ENCODE data around the gene CEP164.

CEP164 gene

DNA sequence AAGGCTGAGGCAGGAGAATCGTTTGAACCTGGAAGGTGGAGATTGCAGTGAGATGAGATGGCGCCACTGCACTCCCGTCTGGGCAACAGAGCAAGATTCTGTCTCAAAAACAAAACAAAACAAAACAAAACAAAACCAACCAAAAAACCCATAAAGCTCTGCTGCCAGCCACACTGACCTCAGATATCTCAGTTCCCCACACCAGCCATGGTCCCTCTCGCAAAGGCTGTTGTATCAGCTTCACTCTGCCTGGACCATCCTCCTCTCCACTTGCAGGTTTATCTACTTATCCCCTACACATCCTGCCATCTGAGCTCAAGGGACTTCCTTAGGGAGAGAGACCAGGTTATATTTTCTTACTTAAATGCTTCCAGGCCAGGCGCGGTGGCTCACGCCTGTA lies 25.4 kb upstream of the CEP164 start:
- DNase-seq (ENCODE audit: low read depth in 2 of 2) = no peak
- H3K4me3 ChIP-seq (replicated peaks in 1 of 2; ENCODE audit: low read depth in 2 of 2, low read length in 2 of 2) = no peak overlapping the region
- TF ChIP-seq, protein P1, sequence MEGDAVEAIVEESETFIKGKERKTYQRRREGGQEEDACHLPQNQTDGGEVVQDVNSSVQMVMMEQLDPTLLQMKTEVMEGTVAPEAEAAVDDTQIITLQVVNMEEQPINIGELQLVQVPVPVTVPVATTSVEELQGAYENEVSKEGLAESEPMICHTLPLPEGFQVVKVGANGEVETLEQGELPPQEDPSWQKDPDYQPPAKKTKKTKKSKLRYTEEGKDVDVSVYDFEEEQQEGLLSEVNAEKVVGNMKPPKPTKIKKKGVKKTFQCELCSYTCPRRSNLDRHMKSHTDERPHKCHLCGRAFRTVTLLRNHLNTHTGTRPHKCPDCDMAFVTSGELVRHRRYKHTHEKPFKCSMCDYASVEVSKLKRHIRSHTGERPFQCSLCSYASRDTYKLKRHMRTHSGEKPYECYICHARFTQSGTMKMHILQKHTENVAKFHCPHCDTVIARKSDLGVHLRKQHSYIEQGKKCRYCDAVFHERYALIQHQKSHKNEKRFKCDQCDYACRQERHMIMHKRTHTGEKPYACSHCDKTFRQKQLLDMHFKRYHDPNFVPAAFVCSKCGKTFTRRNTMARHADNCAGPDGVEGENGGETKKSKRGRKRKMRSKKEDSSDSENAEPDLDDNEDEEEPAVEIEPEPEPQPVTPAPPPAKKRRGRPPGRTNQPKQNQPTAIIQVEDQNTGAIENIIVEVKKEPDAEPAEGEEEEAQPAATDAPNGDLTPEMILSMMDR (IDR thresholded peaks at IDR 0.05; ENCODE audit: low read depth, low read length) = no peak

DNA sequence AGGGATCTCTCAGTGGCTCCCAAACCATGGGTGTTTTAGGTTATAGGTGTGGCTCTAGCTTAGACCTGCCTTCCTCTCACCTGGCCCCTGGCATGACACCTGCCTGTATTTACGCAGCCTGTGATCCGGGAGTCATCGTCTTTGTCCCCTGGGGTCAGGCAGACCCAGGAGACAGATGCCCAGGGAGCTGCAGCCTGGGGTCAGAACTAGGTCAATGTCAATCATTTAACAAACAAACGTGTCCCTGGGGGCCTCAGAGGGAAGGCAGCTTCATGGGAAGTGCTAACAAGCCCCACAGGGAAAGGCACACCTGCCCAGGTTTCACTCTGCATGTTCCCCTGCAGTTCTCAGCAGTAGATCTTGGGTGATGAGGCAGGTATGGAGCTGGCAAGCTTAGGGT lies 24.6 kb upstream of the CEP164 start:
- DNase-seq (ENCODE audit: low read depth in 2 of 2) = no peak
- H3K4me3 ChIP-seq (replicated peaks in 1 of 2; ENCODE audit: low read depth in 2 of 2, low read length in 2 of 2) = no peak overlapping the region
- TF ChIP-seq, protein P1 (IDR thresholded peaks at IDR 0.05; ENCODE audit: low read depth, low read length) = no peak

DNA sequence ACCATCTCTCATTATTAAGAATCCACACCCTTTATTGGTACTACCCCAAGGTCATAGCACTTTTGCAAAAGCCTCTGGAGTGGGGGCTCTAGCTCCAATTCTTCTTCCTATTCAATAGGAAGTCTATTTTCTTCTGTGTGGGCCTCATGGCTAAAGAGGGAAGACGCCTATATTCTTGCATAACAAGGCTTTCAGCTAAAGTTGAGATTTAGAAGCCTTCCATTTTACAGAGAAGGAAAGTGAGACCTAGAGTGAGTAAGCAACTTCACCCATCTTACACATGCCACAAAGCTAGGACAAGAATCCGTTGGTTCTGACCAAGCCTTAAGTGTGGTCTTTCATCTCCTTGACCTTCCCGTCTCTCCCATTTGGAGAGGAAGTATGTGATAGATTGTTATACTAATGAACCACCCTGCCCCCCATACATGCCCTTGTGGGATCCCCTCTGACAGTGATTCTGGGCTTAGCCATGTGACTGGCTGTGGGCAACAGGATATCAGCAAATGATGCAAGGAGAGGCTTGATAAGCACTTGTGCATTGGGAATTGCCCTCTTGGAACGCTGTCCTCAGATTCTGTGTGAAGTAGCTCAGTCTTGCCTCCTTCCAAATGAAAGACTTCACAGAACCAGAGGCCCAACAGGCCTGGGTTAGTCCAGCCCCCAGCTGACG lies 23.9 kb upstream of the CEP164 start:
- DNase-seq (ENCODE audit: low read depth in 2 of 2) = no peak
- TF ChIP-seq, protein P1 (IDR thresholded peaks at IDR 0.05; ENCODE audit: low read depth, low read length) = no peak
- no peak overlapping the region for H3K4me3 ChIP-seq (replicated peaks in 1 of 2; ENCODE audit: low read depth in 2 of 2, low read length in 2 of 2)

DNA sequence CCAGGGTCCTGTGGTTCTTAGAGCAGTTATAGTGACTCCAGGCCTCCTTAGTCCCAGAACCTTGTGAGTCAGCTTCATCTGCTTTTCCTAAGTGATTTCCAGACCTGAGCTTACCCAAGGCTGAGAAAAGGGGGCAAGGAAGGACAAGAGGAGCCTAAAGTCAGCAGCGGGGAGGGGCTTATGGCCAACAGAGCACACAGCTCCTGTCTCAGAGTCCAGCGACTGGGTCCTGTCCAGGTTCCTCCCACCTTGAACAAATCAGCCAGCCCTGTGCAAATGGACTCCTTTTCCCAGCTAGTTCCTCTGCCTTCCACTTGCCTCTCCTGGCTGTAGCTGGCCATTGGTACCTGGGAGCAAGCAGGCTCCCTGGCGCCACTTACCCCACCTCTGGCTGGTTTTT lies 22.5 kb upstream of the CEP164 start:
- no peak for DNase-seq (ENCODE audit: low read depth in 2 of 2)
- TF ChIP-seq, protein P1 (IDR thresholded peaks at IDR 0.05; ENCODE audit: low read depth, low read length) = no peak
- H3K4me3 ChIP-seq (replicated peaks in 1 of 2; ENCODE audit: low read depth in 2 of 2, low read length in 2 of 2) = no peak overlapping the region

DNA sequence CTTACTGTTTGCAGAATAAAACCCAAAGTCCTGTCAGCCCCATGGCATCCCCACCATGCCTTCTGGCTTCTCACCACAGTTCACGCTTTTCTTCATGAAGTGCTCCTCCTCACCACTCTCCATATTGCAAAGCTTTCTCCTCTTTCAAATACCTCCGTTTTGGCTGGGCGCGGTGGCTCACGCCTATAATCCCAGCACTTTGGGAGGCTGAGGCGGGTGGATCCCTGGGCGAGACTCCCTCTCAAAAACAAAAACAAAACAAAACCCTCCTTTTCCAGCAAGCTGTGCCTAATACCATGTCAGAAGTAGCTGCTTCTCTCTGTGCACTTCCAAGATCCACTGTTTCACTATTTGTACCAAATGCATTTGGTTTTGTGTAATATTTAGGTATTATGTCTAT lies 18.3 kb upstream of the CEP164 start:
- no peak for DNase-seq (ENCODE audit: low read depth in 2 of 2)
- no peak overlapping the region for H3K4me3 ChIP-seq (replicated peaks in 1 of 2; ENCODE audit: low read depth in 2 of 2, low read length in 2 of 2)
- TF ChIP-seq, protein P1 (IDR thresholded peaks at IDR 0.05; ENCODE audit: low read depth, low read length) = no peak

DNA sequence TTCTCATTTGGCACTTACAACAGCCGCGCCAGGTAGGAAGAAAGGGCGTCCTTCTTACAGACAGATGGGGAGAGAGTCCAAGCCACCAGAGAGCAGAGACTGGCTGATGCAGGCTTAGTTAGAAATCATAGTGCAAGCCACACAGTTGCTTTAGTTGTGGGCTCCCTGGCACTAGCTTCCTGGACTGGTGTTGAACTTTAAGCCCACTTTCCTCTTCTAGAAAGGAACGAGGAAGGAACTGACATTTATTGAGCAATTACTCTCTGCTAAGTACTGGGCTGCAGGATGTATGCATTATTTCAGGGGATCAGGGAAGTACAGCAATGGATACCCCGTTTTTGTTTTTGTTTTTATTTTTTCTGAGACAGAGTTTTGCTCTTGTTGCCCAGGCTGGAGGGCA lies 14.6 kb upstream of the CEP164 start:
- H3K4me3 ChIP-seq (replicated peaks in 1 of 2; ENCODE audit: low read depth in 2 of 2, low read length in 2 of 2) = no peak overlapping the region
- no peak for DNase-seq (ENCODE audit: low read depth in 2 of 2)
- TF ChIP-seq, protein P1 (IDR thresholded peaks at IDR 0.05; ENCODE audit: low read depth, low read length) = no peak
